ENCODE results near the gene MYCBPAP. TPM values are rescaled to one million over a fixed set of nuclear protein-coding genes. Genes with fewer than 3 reads are reported as not detected.

The MYCBPAP gene
- total RNA-seq, 1 donor from 2014 or later = 0.72 TPM

- no peak for DNase-seq (ENCODE audit: low spot score)
- TF ChIP-seq CTCF (IDR thresholded peaks at IDR 0.05; ENCODE audit: unreplicated experiment) = no peak
- Mint-ChIP-seq H3K27ac (ENCODE audit: unreplicated experiment) (no peak overlapping the region), H3K36me3 (ENCODE audit: low read depth, unreplicated experiment) (peaks cover 14% of the 10 kb centered on the region), H3K4me3 (ENCODE audit: unreplicated experiment) (no peak overlapping the region), H3K27me3 (ENCODE audit: unreplicated experiment) (no peaks in the 10 kb centered on the region), H3K9me3 (ENCODE audit: unreplicated experiment) (no peaks in the 10 kb centered on the region), H3K4me1 (ENCODE audit: unreplicated experiment) (no peaks in the 10 kb centered on the region)
Measured at GRCh38 chr17:50488880-50489279, 19.4 kb upstream of the MYCBPAP start.

GRCh38 chr17:50491505-50491904, 16.7 kb upstream of the MYCBPAP start:
- no peak for TF ChIP-seq CTCF (IDR thresholded peaks at IDR 0.05; ENCODE audit: unreplicated experiment)
- Mint-ChIP-seq H3K9me3 (ENCODE audit: unreplicated experiment) (no peaks in the 10 kb centered on the region), H3K36me3 (ENCODE audit: low read depth, unreplicated experiment) (no peaks in the 10 kb centered on the region), H3K27me3 (ENCODE audit: unreplicated experiment) (peaks cover 2% of the 10 kb centered on the region), H3K27ac (ENCODE audit: unreplicated experiment) (no peak overlapping the region), H3K4me3 (ENCODE audit: unreplicated experiment) (no peak overlapping the region), H3K4me1 (ENCODE audit: unreplicated experiment) (no peaks in the 10 kb centered on the region)
- no peak for DNase-seq (ENCODE audit: low spot score)

GRCh38 chr17:50492214-50492613, 16.0 kb upstream of the MYCBPAP start:
- Mint-ChIP-seq H3K4me1 (ENCODE audit: unreplicated experiment) (no peaks in the 10 kb centered on the region), H3K36me3 (ENCODE audit: low read depth, unreplicated experiment) (no peaks in the 10 kb centered on the region), H3K27ac (ENCODE audit: unreplicated experiment) (no peak overlapping the region), H3K9me3 (ENCODE audit: unreplicated experiment) (no peaks in the 10 kb centered on the region), H3K27me3 (ENCODE audit: unreplicated experiment) (peaks cover 2% of the 10 kb centered on the region), H3K4me3 (ENCODE audit: unreplicated experiment) (no peak overlapping the region)
- no peak for DNase-seq (ENCODE audit: low spot score)
- no peak for TF ChIP-seq CTCF (IDR thresholded peaks at IDR 0.05; ENCODE audit: unreplicated experiment)

GRCh38 chr17:50493744-50494143, 14.5 kb upstream of the MYCBPAP start:
- no peak for TF ChIP-seq CTCF (IDR thresholded peaks at IDR 0.05; ENCODE audit: unreplicated experiment)
- no peak overlapping the region for H3K27ac Mint-ChIP-seq (ENCODE audit: unreplicated experiment)
- H3K4me1 Mint-ChIP-seq (ENCODE audit: unreplicated experiment) = no peaks in the 10 kb centered on the region
- no peaks in the 10 kb centered on the region for H3K36me3 Mint-ChIP-seq (ENCODE audit: low read depth, unreplicated experiment)
- H3K9me3 Mint-ChIP-seq (ENCODE audit: unreplicated experiment) = no peaks in the 10 kb centered on the region
- H3K4me3 Mint-ChIP-seq (ENCODE audit: unreplicated experiment) = no peak overlapping the region
- no peak for DNase-seq (ENCODE audit: low spot score)
- peaks cover 2% of the 10 kb centered on the region for H3K27me3 Mint-ChIP-seq (ENCODE audit: unreplicated experiment)

- no peaks in the 10 kb centered on the region for H3K36me3 Mint-ChIP-seq (ENCODE audit: low read depth, unreplicated experiment)
- no peak for DNase-seq (ENCODE audit: low spot score)
- H3K9me3 Mint-ChIP-seq (ENCODE audit: unreplicated experiment) = no peaks in the 10 kb centered on the region
- H3K4me1 Mint-ChIP-seq (ENCODE audit: unreplicated experiment) = no peaks in the 10 kb centered on the region
- TF ChIP-seq CTCF (IDR thresholded peaks at IDR 0.05; ENCODE audit: unreplicated experiment) = no peak
- H3K27ac Mint-ChIP-seq (ENCODE audit: unreplicated experiment) = no peak overlapping the region
- peaks cover 2% of the 10 kb centered on the region for H3K27me3 Mint-ChIP-seq (ENCODE audit: unreplicated experiment)
- H3K4me3 Mint-ChIP-seq (ENCODE audit: unreplicated experiment) = no peak overlapping the region
Measured at GRCh38 chr17:50495217-50495823, 12.9 kb upstream of the MYCBPAP start.

Data from endothelial cell (in vitro differentiated cells).